GM12872 (cell line): ENCODE results near the gene HERPUD1.

Experiments
- CTCF ChIP-seq: IDR thresholded peaks from 3 replicates; pipeline ENCODE4 v1.5.1; 2011; ENCODE audit warnings: low read depth, mild to moderate bottlenecking, low read length, moderate library complexity; ENCODE audit not compliant: insufficient read depth

Gene HERPUD1

GRCh38 chr16:56941092-56941491, 9.2 kb downstream of the HERPUD1 start:
- no peak for TF ChIP-seq CTCF

- TF ChIP-seq CTCF: no peak
Measured at GRCh38 chr16:56941856-56942331, 10.0 kb downstream of the HERPUD1 start.

GRCh38 chr16:56943761-56944375, 11.9 kb downstream of the HERPUD1 start:
- TF ChIP-seq CTCF: no peak

GRCh38 chr16:56944954-56945839, 13.3 kb downstream of the HERPUD1 start:
- TF ChIP-seq CTCF: no peak

GRCh38 chr16:56945847-56946527, 14.0 kb downstream of the HERPUD1 start:
- TF ChIP-seq CTCF: no peak

- no peak for TF ChIP-seq CTCF
Measured at GRCh38 chr16:56946767-56947603, 15.0 kb downstream of the HERPUD1 start.
